HG03103 (cell line): ENCODE measurements around the gene ITGB8.

Source experiments
- ATAC-seq: cut with Tn5 transposase; IDR thresholded peaks from one replicate; pipeline ENCODE4 v1.9.1; 2021; ENCODE audit warnings: low read depth; ENCODE audit not compliant: unreplicated experiment

Gene ITGB8

GRCh38 chr7:20307119-20307518, 23.6 kb upstream of the ITGB8 start:
- peak; percentile 53 for ATAC-seq

- ATAC-seq: no peak
Measured at GRCh38 chr7:20307901-20308300, 22.8 kb upstream of the ITGB8 start.

- ATAC-seq: no peak
Measured at GRCh38 chr7:20310301-20310700, 20.4 kb upstream of the ITGB8 start.

GRCh38 chr7:20310963-20311742, 19.5 kb upstream of the ITGB8 start:
- no peak for ATAC-seq

- no peak for ATAC-seq
Measured at GRCh38 chr7:20311743-20312042, 19.0 kb upstream of the ITGB8 start.

- no peak for ATAC-seq
Measured at GRCh38 chr7:20312562-20312961, 18.1 kb upstream of the ITGB8 start.

GRCh38 chr7:20313626-20314025, 17.1 kb upstream of the ITGB8 start:
- ATAC-seq: no peak

GRCh38 chr7:20314198-20314597, 16.5 kb upstream of the ITGB8 start:
- ATAC-seq: no peak

- ATAC-seq: no peak
Measured at GRCh38 chr7:20316706-20317105, 14.0 kb upstream of the ITGB8 start.

- ATAC-seq: no peak
Measured at GRCh38 chr7:20317413-20317812, 13.3 kb upstream of the ITGB8 start.

- ATAC-seq: no peak
Measured at GRCh38 chr7:20318933-20319332, 11.8 kb upstream of the ITGB8 start.

- ATAC-seq: no peak
Measured at GRCh38 chr7:20320322-20320721, 10.4 kb upstream of the ITGB8 start.

GRCh38 chr7:20320786-20321185, 9.9 kb upstream of the ITGB8 start:
- ATAC-seq: no peak

GRCh38 chr7:20323595-20323994, 7.1 kb upstream of the ITGB8 start:
- ATAC-seq: no peak

- no peak for ATAC-seq
Measured at GRCh38 chr7:20326342-20326741, 4.4 kb upstream of the ITGB8 start.

- no peak for ATAC-seq
Measured at GRCh38 chr7:20327055-20327454, 3.6 kb upstream of the ITGB8 start.

GRCh38 chr7:20328027-20328426, 2.7 kb upstream of the ITGB8 start:
- ATAC-seq: no peak

- no peak for ATAC-seq
Measured at GRCh38 chr7:20328692-20329091, 2.0 kb upstream of the ITGB8 start.

- ATAC-seq: peak; percentile 26
Measured at GRCh38 chr7:20329389-20330238, 1.1 kb upstream of the ITGB8 start.

GRCh38 chr7:20330928-20331909, 519 bp downstream of the ITGB8 start:
- peak; percentile 24 for ATAC-seq
